Measurements from ENCODE around the gene ZFYVE21.
"Not testable (repeated sequence)": the region's sequence is repeated elsewhere in the genome, so short reads cannot be mapped to it uniquely, and the experiment has no call there.

The ZFYVE21 gene

DNA sequence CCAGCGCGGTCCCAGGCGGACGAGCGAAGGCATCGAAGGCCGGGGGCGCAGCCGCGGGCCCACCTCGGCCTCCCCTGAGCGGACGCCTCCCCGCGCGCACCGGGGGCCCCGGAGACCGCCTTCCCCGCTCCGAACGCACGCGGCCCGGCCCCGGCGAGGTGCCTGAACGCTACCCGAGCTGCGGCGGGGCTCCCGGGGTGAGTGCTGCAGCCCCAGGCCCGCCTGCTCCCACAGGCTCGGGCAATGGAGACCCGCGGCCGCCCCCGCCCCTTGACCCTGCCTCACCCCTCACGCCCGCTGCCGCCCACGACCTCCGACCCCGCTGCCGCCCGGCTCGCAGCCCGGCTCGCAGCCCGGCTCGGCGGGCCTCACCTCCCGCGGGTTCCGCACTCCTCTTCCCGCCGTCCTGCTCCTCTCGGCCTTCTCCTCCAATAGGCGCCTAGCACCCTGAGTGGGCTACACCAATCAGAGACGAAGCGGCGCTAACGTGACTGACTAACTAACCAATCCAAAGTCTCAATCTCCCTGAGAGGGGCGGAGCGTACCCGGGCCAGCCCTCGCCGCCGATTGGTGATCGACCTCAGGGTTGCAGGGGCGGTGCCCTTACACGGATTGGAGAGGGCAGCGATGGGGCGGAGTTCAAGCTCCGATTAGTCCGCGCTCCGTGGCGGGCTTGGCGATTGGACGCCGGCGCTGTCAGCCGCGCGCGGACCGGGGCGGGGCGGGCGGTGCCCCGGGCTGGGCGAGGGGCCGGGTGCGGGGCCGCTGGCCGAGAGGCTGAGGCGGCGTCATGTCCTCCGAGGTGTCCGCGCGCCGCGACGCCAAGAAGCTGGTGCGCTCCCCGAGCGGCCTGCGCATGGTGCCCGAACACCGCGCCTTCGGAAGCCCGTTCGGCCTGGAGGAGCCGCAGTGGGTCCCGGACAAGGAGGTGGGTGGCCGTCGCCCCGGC lies at the start of gene ZFYVE21, which contains the start of gene XRCC3:
Gene ZFYVE21 (plus strand): TSS at position 759 of the 949 bp plus-strand sequence. CDS start 32 bp downstream, at position 791.
Gene XRCC3 (minus strand): TSS at position 400 of the 949 bp plus-strand sequence. CDS start 4,364 bp downstream, outside the sequence.
- peak; percentile 100 for DNase-seq

DNA sequence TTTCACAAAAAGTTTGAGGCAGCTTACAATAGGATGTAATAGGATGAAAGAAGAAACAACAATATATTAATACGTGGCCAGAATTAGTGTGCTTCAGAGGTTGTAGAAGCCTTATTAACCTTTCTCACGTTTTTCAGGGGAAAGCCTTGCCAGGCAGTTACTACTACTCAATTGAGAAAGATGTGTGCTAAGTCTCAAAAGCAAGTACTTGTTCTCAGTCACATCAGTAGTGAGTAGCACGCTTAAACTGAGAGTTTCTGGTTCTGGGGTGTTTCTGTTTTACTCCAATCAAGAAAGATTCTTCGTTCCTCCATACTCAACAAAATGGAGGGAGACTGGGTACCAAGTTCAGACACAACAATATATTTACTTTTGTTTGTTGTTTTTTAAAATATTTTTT lies 47.9 kb upstream of the ZFYVE21 start:
- no peak for DNase-seq

- no peak for DNase-seq
Measured at GRCh38 chr14:103668117-103668516, 47.5 kb upstream of the ZFYVE21 start.

DNA sequence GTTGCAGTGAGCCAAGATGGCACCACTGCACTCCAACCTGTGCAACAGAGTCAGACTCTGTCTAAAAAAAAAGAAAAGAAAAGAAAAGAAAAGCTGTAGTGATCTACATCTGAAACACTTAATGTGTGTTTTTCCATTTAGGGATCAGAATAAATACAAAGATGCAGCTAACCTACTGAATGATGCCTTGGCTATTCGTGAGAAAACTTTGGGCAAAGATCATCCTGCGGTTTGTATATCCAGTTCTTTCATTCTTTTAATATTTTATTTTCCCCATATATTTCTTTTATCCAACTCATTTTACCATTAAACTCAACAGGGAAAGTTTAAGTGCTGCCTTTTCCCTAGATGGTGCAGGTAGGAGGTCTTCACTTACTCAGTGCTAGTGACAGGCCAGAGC lies 46.2 kb upstream of the ZFYVE21 start:
- DNase-seq, result no peak

DNA sequence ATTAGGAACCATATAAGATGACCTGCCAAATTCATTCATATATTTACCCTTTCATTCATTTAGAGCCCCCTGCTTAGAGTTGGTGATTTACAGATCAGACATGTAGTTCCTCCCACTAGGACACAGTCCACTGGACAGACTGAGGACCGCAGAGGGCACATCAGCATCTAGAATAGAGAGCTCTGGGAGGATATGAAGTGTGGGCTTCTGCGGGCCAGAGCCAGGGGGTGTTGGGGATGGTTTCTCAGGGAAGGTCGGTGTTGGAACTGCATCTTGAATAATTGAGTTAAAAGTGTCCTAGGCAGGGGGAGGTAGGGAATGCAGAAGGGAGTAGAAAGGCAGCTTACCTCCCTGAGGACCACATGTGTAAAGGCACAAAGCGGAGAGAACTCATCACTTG lies 43.7 kb upstream of the ZFYVE21 start:
- no peak for DNase-seq

DNA sequence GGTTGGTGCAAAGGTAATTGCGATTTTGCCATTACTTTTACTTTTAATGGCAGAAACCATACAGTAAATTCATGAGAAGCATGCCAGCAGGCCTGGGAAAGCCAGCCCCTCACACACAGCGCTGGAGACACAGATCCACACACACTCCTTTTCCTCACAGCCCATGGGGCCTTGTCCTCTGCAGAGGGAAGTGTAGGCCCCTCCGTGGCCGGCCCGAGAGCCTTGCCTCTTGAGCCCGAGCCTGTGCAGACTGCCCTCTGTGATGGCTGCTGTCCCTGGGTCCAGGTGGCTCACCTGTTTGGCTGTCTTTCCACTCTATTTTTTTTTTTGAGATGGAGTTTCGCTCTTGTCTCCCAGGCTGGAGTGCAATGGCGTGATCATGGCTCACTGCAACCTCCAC lies 39.7 kb upstream of the ZFYVE21 start:
- DNase-seq, result no peak

GRCh38 chr14:103676881-103677675 lies 38.5 kb upstream of the ZFYVE21 start:
- no peak for DNase-seq

GRCh38 chr14:103679351-103679750 lies 36.3 kb upstream of the ZFYVE21 start:
- peak; percentile 38 for DNase-seq

GRCh38 chr14:103680491-103681231 lies 34.9 kb upstream of the ZFYVE21 start:
- DNase-seq, result no peak

DNA sequence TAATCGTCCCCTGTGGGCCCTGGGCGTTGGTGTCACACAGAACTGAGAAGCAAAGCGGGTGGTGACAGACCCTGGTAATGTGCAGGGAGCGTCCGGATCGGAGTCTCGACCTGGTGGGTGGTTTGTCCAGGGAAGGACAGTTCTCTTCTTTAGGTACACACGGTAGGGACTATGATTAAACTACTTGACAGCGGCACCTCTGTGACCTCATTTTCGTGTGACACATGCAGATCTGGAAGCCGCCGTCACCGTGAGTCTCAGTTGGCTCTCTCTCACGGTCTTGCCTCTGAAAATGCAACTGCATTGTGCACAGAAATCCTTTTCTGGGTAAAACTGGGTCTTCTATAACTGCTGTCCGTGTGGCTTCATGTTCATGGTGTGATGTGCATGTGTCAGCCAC lies 32.5 kb upstream of the ZFYVE21 start:
- DNase-seq, result no peak

GRCh38 chr14:103684471-103684870 lies 31.1 kb upstream of the ZFYVE21 start:
- peak; percentile 73 for DNase-seq

DNA sequence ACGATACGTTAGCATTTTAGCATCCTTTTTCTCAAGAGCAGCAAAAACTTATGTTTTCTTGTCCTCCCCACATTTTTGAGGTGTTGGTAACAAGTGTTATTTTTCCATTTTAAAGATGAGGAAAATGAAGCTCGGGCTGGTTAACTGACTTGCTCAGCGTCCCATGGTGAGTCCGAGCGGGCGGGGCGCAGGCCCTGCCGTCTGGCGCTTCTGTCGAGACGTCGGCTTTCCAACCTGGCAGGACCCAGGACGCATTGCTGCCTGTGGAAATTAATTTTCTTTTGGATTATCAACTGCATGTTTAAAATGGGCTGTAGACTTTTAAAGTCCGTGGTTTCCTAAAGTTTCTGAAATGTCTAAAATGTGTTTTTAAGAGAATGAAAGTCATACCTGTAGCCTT lies 30.7 kb upstream of the ZFYVE21 start:
- no peak for DNase-seq

DNA sequence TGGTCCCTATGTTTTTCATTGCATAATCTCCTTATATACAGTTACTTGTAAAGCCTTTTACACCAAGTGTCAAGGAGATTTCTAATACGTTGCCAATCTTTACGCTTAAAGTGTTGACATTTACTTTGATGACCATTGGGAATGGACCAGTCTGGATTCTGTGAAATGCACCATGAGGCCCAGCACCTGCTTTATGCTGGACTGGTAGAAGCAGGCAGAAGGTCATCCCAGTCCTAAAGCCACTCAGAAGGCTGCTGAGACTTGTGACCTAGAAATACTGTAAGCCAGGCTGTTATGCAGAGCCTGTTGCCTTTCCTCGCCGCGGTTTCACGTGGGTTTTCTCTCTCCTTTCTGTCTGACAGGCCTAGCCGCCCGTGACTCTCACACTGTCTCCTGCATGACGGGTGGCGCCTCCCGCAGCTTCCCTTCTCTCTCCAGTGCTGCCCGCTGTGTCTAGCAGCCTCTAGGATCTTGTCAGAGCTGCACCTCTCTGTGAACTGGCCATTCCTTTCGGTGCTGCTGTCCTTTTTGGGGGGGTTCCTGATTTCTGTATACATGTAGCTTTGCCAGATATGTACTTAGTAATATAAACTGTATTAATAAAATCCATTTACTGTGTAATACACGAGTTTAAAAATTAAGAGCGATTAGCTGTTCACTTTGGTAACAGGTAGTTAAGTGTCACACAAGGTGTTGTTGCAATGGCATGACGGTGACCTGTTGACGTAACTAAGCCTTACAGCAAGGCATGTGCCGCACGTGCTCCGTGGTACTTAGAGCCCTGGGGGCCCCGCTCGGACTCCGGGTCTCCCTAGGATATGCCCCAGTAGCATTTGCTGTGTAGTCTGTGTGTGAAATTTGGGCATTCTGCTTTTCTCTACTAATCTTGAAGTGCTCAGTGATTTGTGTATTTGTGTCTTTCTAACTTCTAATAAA lies 30.1 kb upstream of the ZFYVE21 start:
- no peak for DNase-seq

DNA sequence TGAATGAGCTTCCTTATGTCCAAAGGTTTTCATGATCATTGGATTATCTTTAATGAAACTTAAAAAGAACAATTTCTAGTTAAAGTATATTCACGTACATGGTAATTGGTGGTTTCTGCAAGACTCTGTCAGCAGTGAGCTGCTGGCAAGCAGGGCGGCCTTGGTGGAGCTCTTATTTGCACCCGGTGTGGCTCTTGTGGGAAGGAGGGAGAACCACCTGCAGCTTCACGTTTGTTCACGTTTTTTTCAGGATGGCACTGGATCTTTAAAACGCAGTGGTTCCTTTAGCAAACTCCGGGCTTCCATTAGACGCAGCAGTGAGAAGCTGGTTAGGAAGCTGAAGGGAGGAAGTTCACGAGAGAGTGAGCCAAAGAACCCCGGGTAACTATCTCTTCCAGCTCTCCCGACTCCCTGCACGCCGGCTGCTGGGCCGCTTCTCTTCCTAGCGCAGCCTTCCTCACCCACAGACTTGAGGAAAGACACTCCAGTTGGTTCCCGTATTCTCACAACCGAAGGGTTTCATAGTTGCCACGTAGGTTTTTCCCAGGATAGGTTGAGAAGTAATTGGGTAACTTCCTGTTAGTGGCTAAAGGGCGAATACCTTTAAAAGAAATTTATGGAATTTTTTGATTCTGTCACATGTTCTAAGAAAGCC lies 28.7 kb upstream of the ZFYVE21 start:
- DNase-seq, result no peak

DNA sequence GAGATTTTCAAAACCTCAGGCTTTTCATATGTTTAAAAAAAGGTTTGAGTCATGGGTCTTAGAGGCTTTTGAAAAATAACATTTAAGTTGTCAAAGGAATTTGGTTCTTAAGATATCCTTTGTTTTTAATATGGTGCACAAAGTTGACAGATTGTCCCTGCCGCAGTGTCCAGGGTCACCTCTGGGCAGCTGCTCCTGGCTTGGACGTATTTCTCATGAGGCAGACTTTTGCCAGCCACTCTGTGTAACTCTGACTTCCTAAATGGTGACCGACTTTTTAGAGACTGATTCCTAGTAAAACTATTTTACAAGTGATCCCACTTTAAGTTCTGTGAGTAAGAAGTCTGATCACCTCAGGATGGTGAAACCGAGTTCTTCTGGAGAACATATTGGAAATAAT lies 27.9 kb upstream of the ZFYVE21 start:
- DNase-seq, result no peak

- no peak for DNase-seq
Measured at GRCh38 chr14:103688441-103688840, 27.2 kb upstream of the ZFYVE21 start.

DNA sequence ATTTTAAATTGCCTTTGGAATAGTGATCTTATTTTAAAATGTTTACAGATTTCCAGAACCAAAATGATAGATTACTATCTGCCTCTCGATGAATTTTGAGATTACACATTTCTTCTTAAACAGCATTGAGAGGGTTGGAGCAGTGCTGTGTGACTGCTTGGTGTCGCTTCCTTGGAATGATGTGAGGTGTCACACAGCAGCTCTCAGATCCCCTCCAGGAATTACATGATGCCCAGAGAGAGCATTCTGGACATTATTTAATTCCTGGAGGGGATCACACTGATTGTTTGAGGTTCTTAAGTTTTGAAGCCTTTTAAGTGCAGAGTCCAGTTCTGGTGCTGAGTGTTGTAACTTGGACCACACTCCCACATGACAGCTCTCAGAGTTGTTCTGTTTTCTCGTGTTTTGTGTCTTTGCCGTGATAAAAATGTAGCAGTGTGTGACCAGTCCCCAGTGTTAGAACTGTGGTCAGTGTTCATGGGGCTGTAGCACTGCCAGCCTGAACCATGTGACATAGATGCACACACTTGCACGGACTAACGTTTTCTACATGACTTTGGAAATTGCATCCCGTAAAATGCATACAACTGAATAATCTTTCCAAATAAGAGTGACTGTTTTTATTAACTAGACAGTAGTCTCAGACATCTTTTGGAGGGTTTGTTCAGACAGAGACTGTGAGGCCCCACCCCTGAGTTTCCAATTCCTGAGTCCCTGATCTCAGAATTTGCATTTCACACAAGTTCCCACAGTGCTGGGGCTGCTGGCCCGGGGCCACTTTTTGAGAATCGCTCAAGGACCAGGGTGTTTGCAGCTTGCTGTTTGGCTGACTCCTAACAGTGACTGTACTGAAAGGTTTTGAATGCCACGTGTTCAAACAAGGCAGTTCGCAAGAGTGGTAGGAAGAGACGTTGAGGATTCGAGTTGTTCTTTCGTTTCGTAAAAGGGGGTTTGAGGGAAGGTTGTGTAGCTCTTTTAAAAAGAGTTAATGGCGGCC lies 26.4 kb upstream of the ZFYVE21 start:
- DNase-seq, result no peak

DNA sequence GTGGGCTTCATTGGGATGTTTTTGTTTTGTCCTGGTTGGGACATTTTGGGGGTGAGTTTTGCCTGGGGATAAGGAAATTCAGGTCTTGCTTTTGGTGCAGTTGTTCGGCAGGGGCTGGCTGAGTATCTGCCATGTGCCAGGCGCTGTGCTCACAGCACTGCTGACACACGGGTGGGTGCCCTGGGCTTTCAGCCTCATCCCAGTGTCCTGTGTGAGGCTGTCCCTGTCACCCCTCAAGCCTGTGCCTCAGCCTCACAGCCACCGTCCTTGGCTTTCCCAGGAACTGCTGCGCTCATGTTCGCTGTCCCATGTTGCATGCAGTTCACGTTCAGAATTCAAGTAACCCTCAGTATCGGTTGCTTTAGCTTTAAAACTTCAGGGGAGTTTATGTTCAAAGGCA lies 25.3 kb upstream of the ZFYVE21 start:
- no peak for DNase-seq

- not testable (repeated sequence) for DNase-seq
Measured at GRCh38 chr14:103691655-103692054, 24.0 kb upstream of the ZFYVE21 start.

GRCh38 chr14:103692159-103692558 lies 23.5 kb upstream of the ZFYVE21 start:
- DNase-seq, result no peak

Data from right hindlimb (tissue), 1 donor.